T-helper 1 cell (primary cell): ENCODE data around the gene ICE1.
A peak's percentile ranks its signal among the peaks of the same experiment; 100 is the strongest.
"Not testable (repeated sequence)": the region's sequence is repeated elsewhere in the genome, so short reads cannot be mapped to it uniquely, and the experiment has no call there.

ENCODE experiments used
- DNase-seq, 5 donors: peaks; one replicate each; pipeline ENCODE4 v3.0.0-alpha.2; 2012 to 2020

Gene ICE1

DNA sequence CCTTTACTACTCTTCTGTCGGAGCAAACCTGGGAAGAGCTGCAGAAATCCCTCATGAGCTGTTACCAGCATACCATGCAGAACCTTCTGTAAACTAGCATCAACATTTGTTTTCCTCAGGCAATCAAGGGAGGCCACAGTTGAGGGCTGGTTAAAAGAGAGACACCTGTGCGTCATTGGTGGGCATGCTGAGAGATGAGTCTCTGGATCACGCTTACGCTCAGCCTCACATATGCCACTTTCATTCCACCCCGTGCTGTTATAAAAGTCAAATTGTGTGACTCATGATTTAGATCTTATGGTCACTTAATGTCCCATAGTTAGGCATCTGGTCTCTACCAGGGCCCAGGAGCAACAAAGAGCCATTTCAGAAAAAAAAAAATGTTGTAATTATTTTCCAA lies 18.1 kb upstream of the ICE1 start:
- DNase-seq = no peak

DNA sequence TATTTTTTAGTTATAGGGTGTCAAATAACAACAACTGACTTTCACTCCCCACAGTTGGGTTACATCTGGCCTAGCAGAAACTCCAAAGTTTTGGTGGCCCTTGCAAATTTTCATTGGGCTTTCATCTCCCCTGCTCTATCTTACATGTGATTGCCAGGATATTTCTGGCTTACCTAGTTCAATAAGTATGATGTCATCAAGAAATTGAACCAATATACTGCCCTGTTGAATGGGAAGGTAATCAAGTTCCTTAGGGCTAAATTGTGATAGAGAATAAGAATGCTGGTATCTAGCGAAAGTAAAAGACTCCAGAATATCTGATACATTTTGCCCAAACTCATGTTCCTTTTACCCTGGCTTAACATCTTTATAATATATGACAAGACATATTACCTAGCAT lies 17.0 kb upstream of the ICE1 start:
- DNase-seq = no peak

DNA sequence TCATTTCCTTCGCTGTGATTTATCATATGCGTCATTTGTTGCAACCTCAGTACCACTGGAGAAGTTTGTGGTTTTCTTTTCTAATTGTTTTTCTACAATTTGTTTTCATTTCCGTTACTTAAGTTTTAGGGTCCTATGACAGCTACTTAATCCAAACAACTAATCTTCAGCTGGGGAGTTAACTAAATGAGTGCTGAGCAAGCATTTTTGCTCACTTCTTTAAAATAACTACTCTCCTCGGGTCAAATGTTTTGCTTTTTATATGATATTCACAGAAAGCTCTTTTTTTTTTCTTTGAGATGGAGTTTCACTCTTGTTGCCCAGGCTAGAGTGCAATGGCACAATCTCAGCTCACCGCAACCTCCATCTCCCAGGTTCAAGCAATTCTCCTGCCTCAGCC lies 14.6 kb upstream of the ICE1 start:
- no peak for DNase-seq

DNA sequence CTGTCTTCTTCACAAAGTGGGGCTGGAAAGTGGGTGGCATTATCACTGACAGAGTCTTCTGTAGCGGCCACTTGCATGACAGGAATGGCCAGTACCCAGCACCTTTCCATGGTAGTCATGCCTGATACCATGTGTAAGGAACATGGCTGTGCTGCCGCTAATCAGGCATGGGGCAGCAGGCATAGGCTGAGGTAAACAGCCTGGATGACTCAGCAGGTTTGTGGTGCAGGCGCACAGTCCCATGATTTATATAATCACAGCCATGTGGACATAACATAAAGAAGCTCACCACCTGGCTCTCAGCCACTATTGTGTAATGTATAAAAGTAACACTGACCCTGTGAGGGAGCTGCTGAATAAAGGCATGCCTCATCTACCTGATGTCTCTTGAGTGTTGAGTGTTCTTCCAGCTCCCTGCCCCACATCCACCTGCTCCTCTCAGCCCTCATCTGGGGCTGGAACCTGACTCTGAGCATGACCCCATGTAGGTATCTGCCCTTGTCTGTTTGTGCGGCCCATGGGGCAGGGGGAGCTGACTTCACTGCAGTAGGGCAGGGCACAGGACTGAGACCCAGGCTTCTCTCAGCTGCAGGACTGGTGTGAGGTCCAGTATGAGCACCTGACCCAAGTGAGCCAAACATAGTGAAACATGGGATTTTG lies 13.2 kb upstream of the ICE1 start:
- DNase-seq = no peak

DNA sequence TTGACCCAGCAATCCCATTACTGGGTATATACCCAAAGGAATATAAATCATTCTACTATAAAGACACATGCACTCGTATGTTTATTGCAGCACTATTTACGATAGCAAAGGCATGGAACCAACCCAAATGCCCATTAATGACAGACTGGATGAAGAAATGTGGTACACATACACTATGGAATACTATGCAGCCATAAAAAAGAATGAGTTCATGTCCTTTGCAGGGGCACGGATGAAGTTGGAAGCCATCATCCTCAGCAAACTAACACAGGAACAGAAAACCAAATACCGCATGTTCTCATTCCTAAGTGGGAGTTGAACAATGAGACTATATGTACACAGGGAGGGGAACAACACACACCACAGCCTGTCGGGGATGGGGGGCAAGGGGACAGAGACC lies 8.6 kb upstream of the ICE1 start:
- DNase-seq = not testable (repeated sequence)

DNA sequence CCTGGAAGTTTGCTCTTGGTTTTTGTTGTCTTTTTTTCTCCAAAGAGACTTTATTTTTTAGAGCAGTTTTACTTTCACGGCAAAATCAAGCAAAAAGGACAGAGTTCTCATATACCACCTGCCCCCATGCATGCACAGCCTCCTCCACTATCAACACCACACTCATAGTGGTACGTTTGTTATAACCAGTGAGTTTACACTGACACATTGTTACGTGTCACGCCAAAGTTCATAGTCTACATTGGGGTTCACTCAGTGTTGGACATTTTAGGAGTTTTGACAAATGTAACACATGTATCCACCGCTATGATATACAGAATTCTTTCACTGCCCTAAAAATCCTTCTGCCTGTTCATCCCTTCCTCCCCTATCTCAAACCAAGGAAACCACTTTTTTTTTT lies 7.5 kb upstream of the ICE1 start:
- no peak for DNase-seq

DNA sequence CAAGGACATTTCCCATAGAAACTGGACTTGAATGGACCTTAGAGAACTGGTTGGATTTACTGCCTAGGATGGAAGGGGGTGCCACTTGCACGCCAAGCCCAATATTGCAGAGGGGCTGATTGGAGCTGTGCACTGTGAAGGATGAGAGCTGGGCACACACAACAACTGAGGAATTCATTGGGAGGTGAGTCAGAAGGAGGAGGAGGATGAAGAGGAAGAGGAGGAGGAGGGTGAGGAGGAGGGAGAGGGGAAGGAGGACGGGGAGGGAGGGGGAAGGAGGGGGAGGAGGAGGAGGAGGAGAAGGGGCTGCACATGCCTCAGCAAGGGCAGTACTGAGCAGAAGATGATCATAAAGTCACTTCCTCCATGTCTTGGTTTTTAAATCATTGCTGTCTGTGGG lies 5.7 kb upstream of the ICE1 start:
- DNase-seq = no peak

DNA sequence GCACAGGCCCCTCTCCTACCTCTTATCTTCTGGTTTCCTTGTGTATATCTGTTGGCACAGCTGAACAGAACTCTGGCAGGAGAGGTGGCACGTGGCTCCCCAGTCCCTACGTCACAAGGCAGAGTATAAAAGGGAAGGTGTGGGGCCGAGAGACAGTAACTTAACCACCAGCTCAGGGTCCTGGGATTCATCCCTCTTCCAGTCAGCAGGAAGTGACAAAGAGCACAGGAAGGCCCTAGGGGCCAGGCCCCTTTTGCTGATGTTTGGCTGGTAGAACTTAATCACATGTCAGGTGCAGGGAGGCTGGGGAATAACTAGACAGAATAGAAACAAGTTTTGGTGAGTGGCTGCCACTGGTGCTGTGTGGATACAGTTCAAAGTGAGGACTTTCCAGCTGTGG lies 4.5 kb upstream of the ICE1 start:
- DNase-seq = no peak

DNA sequence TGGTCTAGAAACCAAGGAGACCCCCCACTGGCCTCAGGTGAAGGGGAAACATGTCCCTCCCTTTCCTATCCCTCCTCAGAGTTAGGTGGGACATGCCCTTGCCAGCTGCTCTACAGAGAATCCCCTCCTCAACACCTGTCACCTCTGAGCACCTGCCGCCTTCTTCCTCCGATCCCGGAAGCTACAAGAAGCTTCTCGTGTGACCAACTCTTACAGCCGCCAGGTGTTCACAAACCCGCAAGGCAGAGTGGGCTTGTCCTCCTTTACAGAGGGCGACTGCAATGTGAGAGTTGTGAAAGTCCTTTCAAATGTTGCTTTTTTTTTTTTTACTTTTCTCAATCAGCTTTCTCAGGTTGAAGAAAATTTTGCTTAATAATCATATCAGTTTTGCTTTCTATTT lies 3.7 kb upstream of the ICE1 start:
- no peak for DNase-seq

DNA sequence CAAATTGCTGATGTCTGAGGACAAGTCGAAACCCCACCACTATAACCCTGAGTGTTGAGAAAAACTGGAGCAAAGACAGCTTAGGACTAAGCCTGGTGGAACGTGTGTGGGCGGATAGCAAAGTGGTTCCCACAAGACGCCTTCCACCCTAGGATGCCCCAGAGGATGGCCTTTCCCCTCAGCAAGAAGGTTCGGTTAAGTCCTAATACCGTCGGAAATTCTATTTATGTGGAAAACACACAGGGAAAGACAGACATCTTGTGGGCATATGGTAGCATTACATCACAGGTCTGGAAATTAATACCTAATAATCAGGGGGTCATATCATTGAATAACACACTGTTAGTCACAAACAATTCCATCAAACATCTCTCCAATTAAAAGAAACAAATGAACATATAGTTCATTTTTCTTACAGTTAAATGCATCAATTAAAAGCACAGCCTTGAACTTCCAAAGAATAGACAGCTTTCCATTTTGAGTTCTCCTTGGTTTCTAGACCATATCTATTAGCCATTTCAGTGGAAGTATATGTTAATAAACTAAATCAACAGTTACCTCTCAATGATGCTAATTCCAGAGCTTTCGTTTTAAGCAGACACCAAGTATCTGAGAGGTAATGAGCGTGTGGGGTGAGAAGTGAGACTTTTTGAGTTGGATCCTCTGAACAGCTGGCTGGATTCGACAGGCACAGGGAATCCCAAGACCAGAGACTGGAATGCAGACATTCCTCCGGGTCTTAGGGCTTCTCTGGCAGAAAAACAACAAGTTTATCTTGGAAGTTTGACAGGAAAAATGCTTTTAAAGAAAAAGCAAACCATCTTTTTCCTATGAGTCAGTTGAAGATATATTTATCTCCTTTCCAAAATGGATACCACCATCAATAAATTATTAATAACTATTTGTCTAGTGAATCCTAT lies 2.9 kb upstream of the ICE1 start:
- DNase-seq = no peak

DNA sequence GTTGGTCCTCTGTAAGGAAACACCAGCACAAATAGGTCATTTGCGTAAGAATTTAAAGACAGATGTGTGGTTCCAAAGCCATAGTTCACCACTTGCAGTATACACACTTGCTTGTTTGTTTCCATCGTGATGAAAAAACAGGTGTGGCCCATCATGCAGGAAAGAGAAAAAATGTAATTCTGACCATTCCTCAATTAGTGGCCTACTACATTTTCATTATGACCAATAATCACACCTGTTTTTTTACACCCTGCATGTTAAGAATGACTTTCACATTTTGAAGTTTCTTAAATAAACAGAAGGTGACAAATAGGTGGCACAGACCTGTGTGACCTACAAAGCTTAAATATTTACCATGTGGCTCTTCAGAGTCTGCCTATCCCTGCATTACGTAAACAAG lies 2.2 kb upstream of the ICE1 start:
- no peak for DNase-seq

DNA sequence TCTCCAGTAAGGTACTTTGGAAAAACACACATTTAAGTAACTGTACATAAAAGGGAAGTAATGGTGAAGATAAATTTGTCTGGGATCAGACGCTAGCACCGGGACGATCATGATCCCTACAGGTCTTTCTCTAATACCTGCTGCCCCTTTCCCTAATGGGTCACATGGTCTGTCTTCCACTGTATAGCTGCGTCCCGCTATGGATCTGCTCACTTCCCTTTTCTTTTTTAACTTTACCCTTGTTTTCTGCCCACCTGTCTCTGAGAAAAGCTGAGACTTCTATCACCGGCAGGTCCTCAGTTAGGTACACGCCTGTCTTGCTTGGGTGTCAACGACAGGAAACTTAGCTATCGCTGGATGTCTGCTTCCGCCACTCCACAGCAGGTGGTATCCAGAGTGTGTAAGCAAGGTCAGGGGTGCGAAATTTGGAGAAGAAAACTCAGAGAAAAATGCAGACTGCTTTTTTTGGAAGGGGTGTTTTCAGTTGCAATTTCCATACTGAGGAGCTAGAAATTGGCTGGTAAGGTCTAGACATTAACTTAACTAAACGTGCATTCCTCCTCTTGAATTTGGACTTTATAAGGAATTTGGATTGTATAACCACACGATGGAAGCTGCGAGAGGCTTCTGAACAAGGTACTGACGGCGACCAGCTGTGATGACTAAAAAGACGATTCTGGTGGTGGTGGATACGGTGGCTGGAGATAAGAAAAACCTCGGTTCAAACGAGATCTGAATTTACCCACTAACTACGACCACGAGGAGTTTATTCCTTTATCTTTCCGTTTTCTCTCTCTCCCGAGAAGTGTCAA lies 1.1 kb upstream of the ICE1 start:
- peak in 2 of 5 donors; percentile 19 to 49 for DNase-seq

DNA sequence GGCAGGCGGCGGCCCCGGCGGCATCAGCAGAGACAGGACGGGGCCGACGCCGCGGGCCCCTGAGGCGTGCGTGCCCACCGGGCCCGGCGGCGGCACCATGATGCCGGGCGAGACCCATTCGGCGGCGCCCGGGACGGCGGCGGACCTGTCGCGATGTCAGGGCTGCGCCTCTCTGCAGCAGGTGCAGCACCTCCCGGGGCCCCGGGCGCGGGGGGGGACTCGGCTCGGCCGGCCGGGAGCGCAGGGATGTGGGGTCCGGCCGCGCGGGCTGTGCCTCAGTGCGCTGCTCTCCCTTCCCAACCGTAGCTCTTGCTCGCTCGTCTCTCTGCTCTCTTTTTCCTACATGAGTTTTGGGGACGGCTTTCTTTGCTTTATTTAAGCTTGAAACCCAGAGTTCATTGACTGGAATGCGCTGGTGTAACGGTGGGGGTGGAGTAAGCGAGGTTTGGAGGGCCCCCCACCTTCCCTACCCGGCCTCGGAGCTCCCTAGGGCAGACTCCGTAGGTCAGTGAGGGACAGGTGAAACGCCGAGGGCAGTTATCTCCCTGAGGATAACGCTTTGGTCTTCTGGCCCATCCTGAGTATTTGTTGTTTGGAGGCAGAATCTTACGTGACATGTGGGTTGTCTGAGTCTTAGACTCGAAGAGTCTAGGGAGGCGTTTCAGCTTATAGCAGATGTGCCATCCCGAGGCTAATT lies 490 bp downstream of the ICE1 start:
- no peak for DNase-seq

DNA sequence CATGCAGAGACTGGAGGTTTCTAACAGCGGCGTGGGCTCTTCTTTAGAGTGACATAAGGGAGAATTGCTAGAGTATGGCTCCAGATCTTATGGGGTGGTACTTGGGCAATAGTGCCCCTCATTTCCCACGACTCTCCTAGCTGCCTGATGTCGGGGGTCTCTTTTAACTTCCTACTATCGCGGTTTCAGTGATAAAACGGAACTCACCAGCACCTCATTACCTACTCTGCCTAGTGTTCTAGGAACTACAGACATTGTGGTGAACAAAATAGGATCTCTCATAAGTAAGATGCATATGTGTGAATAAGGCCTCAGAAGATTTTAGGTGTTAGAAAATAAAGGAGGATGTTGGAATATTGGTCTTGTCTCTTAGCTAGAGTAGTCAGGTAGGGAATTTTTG lies 1.1 kb downstream of the ICE1 start:
- no peak for DNase-seq

DNA sequence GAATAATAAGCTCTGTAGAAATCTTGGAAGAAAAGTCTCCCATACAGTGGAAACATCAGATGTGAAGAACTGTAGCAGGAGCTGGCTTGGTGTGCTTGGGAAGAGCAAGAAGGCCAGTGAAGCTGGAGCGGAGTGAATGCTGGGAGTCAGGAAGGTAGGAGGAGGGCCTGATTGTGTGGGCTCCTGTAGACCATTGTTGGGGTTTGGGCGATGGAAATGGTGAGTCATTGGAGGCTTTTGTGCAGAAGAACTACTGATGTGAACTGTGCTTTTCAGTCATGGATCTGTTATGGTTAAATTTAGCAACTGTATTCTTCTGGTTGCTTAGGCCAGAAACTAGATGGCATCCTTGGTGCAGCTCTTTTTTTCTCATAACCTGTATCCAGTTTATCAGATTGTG lies 2.3 kb downstream of the ICE1 start:
- DNase-seq = no peak

DNA sequence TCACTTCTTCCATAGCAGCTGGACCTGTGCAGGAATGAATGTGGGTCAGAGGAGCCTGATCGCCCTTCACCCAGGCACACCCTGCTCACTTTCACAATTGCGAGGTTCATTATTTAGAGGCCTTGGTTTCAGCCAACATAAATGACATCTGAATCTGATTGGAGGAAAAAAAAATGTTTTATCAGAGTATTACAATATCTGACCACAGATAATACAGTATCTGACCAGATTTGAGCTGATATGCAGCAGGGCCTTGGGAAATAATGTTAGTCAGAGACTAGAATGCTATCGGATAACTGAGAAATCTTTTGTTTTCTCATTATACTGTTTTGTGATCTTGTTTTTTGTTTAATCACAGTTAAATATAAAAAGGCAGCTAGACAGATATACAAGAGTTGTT lies 7.7 kb downstream of the ICE1 start:
- no peak for DNase-seq

DNA sequence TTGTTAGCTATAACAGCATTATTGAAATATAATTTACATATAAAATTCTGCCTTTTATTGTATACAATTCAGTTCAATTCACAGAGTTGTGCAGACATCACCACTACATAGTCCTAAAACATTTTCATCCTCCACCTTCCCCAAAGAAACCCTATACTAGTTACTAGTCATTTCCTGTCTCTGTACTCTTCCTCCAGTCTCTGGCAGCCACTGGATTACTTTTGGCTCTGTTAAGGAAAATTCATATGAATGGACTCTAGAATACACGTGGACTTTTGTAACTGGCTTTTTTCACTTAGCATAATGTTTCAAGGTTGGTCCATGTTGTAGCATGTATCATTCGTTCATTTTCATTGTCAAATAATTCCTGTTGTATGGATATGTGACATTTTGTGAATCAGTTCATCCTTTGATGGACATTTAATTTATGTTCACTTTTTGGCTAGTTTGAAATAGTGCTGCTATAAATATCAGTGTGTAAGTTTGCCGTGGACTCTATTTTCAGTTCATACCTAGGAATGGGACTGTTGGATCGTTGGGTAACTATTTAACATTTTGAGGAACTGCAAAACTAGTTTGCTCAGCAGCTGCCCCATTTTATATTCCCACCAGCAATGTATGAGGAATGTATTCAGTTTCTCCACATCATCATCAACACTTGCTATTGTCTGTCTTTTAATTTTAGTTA lies 9.7 kb downstream of the ICE1 start:
- DNase-seq = no peak

DNA sequence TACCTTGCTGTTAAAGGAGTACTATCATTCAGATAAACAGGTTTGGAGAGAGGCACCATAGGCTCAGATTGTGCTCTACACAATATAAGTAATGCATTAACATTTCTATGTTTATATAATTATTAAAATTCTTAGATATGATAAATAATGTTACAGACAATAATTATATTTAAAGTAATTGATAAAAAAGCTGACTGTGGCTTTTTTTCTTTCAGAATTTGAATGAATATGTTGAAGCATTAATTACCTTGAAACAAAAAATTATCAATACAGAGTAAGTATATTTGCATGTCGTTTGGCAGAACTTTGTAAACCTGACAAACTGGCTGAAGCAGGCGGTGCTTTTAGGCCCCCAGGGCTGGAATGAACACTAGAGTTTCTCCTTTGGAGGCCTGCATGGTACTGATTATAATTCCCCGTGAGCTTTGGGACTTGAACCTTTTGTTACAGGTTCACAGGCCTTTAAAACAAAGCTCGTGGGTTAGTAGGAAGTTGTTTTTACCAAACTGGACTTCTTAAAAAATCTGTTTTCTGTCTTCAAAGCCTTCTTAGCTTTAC lies 13.8 kb downstream of the ICE1 start:
- DNase-seq = no peak

DNA sequence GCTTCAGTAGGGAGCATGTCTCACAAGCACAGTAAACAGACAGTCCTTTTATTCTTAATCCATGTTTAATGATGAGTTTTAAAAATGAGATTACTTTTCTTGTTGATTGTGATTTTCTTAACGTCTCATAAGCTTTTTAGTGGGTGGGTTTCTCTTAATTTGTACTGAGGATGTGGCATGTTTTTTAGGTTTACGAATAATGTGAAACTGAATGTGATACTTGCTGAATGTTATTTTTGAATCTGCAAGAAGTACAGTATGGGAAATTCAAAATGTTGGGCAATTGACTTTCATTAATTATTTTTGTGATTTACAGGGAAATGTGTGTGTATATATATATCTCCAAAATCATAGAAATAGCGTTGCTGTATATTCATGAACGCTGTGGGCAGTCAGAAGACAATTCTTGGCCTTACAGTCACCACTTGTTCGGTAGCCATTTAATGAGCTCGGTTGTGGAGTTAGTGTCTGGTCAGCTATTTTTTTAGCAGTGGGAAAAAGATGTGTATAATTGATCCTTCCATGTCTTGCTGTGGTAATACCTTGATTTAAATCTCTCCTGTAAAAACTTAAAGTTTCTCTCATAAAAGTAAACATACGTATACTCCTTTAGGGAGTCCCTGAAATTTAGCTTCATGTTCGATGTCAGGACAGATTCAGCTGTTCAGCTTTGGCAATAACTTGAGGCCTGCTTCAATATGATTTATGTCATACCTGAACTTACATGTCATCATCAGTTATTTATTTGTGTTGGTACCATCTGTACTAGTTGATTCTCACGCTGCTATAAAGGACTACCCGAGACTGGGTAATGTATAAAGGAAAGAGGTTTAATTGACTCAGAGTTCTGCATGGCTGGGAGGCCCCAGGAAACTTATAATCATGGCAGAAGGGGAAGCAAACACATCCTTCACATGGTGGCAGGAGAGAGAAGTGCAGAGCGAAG lies 15.0 kb downstream of the ICE1 start:
- DNase-seq = no peak

DNA sequence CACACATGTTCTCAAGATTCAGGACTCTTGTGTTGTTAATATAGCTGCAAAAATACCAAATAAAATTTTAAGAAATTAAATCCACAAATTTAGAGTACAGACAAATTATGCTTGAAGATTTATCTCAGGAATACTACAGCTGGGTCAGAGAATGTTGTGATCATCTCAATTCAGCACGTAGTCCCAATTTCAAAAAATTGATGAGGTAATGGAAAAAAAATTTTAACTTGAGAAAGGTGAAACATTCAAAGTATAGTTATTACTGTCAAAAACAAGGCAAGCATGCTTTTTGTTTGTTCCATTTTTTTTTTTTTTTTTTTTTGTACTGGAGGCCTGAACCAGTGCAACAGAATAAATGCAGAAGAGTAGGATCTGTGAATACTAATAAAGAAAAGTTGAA lies 29.4 kb downstream of the ICE1 start:
- no peak for DNase-seq

DNA sequence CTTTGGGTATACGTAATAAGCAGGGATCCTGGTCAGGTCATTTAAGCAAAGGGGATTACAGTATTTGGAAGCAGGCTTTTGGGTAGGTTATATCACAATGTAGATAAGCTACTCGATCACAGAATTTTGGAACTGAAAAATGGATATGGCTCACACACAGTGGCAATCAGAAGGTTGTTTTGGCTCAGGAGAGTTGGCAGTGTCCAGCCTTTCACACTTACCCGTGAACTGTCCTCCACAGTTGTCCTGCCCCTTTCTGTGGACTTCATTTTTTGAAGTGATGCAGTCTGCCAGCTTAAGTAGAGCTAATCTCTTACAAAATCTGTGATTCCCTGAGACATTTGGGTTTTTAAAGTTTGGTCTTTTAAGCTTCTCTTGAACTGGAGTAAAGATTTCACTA lies 30.7 kb downstream of the ICE1 start:
- DNase-seq = no peak
